GM12873 (cell line): Measurements from ENCODE around the gene UBXN6.

ENCODE experiments used
- TF ChIP-seq, protein P1 (sequence below): IDR thresholded peaks from 2 replicates; pipeline ENCODE4 v1.5.1; 2012; ENCODE audit warnings: low read depth, mild to moderate bottlenecking, moderate library complexity, low read length, control low read depth; ENCODE audit not compliant: insufficient read depth; ENCODE audit errors: missing control alignments

The UBXN6 gene

DNA sequence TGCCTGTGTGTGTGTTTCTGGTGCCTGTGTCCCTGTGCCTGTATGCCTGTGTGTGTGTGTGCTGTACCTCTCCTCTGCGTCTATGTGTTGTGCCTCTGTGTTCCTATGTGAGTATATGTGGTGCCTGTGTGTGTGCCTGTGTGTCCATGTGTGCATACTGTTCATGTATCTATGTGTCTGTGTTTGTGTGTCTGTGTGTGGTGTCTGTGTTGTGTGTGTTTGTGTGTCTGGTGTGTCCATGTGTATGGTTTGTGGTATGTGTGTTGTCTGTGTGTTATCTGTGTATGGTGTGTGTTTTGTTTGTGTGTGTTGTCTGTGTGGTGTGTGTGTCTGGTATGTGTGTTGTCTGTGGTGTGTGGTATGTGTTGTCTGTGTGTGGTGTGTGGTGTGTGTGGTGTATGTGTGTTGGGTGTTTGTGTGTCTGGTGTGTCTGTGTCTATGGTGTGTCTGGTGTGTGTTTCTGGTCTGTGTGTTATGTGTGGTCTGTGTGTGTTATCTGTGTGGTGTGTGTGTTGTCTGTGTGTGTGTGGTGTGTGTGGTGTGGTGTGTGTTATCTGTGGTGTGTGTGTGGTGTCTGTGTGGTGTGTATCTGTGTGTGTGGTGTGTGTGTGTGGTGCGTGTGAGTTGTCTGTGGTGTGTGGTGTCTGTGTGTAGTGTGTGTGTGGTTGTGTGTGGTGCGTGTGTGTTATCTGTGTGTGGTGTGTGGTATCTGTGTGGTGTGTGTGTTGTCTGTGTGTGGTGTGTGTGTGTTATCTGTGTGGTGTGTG is 34.9 kb upstream of the UBXN6 start:
- TF ChIP-seq, protein P1, sequence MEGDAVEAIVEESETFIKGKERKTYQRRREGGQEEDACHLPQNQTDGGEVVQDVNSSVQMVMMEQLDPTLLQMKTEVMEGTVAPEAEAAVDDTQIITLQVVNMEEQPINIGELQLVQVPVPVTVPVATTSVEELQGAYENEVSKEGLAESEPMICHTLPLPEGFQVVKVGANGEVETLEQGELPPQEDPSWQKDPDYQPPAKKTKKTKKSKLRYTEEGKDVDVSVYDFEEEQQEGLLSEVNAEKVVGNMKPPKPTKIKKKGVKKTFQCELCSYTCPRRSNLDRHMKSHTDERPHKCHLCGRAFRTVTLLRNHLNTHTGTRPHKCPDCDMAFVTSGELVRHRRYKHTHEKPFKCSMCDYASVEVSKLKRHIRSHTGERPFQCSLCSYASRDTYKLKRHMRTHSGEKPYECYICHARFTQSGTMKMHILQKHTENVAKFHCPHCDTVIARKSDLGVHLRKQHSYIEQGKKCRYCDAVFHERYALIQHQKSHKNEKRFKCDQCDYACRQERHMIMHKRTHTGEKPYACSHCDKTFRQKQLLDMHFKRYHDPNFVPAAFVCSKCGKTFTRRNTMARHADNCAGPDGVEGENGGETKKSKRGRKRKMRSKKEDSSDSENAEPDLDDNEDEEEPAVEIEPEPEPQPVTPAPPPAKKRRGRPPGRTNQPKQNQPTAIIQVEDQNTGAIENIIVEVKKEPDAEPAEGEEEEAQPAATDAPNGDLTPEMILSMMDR, result no peak

DNA sequence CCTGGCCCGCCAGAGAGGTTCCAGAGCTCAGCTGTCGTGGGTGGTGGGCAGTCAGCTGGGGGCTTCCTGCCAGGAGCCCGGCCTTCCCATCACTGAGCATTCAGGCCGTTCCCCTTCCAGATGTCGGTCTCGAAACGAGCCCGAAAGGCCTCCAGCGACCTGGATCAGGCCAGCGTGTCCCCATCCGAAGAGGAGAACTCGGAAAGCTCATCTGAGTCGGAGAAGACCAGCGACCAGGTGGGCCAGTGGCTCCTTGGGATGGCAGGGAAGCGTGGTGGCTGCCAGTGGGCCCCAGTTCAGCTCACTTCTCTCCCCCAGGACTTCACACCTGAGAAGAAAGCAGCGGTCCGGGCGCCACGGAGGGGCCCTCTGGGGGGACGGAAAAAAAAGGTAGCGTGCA is 33.9 kb upstream of the UBXN6 start:
- TF ChIP-seq, protein P1, result no peak

DNA sequence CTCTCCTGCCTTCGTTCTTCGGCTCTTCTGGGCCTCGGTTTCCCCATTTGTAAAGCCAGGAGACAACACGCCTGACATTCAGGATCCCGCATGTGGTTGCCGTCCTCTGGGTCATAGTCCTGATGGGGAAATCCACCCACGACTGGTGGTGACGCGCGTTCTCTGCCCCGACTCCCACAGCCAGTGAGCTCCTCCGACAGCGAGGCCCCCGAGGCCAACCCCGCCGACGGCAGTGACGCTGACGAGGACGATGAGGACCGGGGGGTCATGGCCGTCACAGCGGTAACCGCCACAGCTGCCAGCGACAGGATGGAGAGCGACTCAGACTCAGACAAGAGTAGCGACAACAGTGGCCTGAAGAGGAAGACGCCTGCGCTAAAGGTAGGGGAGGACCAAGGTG is 30.9 kb upstream of the UBXN6 start:
- TF ChIP-seq, protein P1, result no peak

DNA sequence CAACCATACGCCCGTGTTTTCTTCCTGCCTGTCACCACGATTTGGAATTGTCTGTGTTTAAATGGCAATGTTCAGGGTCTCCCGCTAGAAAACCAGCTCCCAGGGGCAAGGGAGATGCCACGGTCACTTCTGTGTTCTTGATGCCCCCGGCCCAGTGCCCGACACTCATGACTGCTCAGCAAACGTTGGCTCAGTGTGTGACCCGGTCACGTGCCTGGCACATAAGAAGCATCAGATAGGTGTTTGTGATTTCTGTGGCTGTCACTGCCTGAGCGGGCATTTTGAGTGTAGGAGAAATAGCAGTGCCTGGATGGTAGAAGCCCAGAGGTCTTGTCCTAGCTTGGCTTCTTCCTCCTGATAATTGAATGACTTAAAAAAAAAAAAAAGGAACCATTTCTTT is 30.0 kb upstream of the UBXN6 start:
- TF ChIP-seq, protein P1, result no peak

DNA sequence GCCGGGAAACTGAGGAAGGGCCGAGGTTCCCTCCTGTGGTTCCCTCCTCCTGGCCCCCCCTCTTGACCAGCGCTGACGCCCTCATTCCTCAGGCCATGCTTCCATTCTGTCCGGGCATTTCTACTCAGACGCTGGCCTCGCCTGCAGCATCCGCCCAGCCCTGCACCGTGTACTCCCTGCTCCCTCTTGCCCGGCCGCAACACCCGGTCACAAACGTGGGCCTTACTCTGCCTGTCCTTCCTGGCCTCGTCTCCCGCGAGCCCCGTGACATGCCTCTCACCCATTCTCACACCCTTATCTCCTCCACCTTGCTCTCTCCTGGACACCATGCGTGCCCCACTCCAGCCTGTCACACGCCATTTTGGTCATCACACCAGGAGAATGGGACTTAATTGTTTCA is 25.8 kb upstream of the UBXN6 start:
- TF ChIP-seq, protein P1, result no peak

DNA sequence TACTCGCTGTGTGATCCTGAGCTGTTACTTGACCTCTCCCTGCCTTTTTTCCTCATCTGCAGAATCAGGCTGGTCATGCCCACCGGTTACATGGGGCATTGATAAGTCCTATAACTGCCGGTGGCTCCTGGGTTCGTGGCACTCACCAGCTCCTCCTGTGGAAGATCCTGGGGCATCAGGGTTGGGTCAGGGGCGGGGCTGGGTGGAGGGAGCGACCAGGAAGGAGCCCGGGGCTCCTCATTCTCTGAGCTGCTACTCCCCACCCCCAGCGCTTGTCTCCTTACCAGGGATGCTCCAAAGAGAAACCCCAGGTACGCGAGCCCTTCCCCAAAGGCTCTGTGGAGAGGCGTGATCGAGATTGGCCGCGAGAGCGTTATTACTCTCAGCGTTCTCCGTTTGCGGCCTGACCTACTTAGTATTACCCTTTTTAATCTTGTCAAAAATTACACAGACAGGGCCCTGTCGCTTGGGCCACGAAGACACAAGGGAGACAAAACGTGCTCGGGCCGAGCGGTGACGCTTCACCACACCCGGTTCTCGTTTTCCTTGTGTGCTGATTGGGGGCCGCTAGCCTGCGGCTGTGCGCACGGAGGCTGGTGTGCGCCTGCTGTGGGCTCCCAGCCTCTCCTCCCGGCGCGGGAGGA is 25.2 kb upstream of the UBXN6 start:
- TF ChIP-seq, protein P1, result no peak

DNA sequence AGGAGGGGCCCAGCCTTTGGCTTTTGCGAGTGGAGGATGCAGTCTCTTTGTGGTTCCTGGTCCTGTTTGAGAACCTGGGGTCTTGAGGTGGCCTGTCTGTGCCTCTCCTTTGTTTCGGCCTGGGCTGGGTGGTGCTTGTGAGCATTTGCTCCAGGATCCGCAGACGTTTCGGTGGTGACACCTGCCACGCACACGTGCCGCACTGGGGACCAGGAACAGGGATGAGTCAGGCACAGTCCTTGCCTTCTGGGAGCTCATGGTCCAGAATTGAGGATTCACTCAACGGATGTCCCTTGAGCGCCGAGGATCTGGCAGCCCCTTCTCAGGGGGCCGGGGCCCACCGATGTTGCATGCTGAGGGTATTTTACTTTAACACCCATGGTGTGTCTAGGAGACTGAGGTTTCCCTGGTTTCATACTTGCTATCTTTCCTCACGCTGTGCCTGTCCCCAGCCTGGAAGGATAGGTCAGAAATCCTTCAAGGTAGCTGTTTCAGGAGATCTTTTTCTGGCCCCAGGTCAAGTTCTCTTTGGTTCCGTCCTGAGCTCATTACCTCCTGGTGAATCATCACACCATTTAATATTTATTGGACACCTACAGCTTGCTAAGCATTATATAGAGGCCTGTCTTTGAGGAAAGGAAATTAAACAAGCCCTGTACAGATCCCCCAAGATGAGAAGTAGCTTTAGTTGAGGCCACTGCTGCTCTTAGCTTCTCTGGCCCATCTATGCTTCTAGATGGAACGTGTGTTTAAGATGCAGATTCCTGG is 19.6 kb upstream of the UBXN6 start:
- TF ChIP-seq, protein P1, result no peak
